Germinal center (tissue), 1 donor: ENCODE measurements around the gene DDR1.

Experiments used
- DNase-seq: peaks from one replicate; pipeline ENCODE4 v3.0.0; 2012; ENCODE audit warnings: mixed read lengths, low spot score

DDR1 gene

GRCh38 chr6:30881392-30882203 lies 2.7 kb upstream of the DDR1 start:
- no peak for DNase-seq

DNA sequence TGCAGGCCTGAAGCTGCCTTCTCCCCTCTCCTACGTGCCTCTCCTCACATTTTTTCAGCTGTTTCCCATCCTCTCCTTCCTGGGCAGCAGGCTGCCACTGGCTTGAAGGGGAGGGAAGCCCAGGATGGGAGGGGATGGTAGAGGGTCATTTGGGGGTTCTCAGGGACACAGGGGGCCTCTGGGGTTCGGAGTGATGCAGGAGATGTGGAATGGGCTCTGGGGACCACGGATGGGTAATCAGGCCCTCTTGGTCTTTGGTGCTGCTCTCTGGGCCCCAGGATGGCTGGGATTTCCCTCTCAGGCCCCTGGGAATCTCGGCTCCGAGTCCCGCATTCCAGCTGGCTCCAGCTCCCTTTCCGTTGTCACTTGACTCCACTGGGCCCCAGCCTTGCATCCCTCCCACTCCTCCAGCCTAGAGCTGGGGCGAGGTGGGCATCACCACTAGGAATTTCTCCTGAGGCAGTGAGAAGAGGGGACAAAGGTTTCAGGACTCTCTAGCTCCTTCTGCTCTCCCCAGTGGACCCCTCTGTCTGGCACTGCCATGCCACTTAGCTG lies 2.0 kb upstream of the DDR1 start:
- DNase-seq: peak; percentile 2

- DNase-seq: peak; percentile 80
Observed at GRCh38 chr6:30882759-30883684, 1.3 kb upstream of the DDR1 start.

DNA sequence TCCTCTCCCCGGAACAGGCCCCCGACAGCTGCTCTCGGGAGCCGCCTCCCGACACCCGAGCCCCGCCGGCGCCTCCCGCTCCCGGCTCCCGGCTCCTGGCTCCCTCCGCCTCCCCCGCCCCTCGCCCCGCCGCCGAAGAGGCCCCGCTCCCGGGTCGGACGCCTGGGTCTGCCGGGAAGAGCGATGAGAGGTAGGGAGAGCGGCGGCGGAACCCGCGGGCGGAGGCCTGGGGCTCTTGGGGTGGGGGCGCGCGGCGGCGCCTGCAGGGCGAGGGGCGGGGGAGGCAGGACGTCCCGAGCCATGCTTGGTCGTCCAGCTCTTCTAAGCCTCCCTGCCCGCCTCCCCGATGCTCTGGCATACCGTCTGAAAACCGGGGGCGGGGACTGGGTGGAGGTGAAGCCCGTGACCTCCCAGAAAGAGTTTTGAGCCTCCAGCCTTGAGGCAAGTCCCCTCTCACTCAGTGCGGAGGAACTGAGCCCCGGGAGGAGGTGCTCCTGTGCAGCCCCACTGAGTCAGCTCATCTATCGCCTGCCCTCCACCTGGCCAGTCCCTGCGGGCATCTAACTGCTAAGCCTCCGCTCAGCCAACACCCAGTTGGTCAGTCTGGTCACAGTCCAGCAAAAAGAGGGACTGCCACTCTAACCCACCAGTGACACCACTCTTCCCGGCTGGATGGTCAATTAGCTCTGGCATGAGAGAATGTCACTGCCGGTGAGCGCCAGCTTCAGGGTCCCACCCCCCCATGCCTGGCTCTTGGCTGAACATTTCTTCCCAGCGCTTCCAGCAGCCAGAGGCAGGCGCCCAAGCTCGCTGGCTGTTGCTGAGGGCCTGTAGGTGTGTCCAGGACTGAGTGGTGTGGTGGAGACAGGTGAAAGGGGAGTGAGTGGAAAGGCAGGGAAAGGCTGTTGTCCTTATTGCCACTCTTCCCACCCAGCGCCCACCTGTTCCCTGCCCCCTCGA lies 482 bp downstream of the DDR1 start:
- peak; percentile 68 for DNase-seq

DNA sequence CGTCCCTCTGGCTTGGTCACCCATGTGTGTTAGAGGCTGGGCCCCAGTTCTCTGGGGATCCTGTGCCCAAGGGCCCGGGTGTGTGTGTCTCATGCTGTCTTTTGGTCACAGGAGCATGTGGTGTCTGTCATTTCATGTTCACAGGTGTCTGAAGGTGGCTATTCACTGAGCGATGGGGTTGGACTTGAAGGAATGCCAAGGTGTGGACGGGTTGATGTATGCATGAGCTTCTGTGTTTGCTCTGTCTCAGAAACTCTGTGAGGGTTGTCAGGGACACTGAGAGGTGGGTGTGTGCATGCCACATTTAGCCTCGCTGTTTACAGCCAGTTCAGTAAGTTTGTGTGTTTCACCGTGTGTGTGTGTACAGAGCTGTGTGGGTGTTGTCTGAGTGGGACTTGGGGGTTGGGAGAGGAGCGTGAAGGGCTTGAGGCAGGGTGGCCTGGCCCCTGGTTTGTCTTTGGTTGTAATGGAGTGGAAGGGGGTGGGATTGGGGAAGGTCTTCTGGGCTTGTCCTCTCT lies 1.2 kb downstream of the DDR1 start:
- peak; percentile 12 for DNase-seq

GRCh38 chr6:30885999-30886896 lies 1.9 kb downstream of the DDR1 start:
- no peak for DNase-seq

DNA sequence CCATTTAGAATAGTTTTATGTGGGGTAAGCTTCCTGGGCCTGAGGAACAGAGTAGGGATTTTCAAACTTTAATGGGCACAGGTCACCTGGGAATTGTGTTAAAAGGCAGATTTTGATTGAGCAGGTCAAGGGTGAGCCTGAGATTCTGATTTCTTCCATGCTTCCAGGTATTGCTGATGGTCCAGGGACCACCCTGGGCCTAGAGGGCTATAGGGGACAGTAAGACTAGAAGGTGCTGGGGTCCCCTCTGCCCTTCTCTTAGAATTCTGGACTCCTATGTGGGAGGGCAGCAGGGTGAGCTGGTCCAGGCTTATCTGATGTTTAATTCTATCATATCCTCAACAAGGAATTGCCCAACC lies 2.6 kb downstream of the DDR1 start:
- DNase-seq: no peak

- DNase-seq: no peak
Observed at GRCh38 chr6:30887901-30888815, 3.8 kb downstream of the DDR1 start.

- no peak for DNase-seq
Observed at GRCh38 chr6:30888816-30889495, 4.6 kb downstream of the DDR1 start.

DNA sequence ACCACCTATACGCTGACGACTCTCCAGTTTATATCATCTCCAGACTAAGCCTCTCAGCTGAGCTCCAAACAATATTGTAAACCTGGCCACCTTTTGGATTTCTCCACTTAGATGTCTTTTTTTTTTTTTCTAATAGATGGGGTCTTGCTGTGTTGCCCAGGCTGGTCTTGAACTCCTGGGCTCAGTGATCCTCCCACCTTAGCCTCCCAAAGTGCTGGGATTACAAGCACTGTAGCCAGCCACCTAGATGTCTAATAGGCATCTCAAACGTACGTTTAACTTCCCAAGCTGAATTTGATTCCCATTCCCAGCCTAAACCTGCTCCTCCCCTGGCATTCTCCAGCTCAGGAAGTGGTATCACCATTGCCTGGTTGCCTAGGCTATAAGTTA lies 5.2 kb downstream of the DDR1 start:
- DNase-seq: no peak

DNA sequence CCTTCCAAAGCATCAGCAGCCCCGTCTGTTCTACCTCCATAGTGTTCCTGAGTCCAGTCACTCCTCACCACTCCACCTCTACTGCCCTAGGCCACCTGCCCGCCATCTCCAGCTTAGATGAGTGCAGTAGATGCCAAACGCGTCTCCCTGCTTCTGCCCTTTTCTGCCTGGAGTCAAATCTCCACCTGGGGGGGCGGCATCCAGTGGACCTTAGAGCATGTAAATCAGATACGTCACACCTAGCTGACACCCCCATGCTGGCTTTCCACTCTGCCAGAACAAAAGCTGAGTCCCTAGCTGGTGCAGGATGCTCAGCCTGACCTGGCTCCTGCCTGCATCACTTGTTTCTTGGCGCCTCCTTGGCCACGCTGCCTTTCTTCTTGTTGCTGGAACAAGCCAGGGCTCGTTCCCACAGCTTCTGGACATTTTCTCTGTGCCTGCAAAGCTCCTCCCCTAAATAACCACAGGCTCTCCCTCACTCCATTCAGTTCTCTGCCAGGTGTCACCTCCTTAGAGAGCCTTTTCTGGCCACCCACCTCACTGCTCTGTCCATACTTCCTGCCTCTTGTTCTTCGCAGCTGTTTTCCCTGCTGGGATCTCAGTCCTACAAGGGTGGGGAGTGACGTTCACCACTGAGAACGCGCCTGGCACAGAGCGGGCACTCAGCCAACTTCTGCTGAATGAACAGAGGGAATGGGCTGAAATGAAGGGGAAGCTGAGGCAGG lies 5.8 kb downstream of the DDR1 start:
- DNase-seq: no peak

DNA sequence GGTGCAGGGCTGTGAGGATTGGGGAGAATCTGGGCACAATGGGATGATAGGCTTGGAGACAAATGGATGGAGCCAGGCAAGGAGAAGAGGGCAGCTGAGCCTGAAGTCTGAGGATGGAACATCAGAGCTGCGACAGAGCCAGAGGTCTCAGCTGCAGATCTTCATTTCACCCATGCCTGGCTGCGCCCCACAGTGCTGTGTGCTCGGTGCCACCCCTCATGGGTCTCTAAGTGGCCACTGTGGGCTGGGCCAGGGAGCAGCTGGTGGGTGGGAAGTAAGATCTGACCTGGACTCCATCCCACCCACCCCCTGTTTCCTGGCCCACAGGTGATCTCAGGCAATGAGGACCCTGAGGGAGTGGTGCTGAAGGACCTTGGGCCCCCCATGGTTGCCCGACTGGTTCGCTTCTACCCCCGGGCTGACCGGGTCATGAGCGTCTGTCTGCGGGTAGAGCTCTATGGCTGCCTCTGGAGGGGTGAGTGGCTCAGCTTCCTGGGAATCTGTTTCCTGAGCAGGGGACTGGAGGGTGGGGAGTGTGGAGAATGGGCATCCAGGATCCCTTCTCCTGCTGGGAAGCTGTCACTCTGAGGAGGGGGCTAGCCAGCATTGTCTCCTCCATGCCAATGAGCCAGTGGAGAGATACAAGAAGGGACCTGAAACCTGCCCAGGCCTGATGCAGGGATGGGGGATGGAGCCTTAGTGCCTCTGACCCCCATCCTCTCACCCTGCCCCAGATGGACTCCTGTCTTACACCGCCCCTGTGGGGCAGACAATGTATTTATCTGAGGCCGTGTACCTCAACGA lies 6.5 kb downstream of the DDR1 start:
- DNase-seq: no peak

DNA sequence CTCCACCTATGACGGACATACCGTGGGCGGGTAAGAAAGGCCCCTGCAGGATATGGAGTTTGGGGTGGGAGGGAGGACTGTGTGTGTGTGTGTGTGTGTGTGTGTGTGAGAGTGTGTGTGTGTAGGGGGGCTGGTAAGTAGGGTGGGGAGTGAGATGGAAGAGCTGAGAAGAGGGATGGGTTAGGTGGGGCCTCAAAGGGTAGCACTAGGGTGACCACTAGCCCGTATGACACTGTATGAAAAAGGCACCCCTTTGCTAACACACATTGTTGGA lies 7.1 kb downstream of the DDR1 start:
- no peak for DNase-seq

DNA sequence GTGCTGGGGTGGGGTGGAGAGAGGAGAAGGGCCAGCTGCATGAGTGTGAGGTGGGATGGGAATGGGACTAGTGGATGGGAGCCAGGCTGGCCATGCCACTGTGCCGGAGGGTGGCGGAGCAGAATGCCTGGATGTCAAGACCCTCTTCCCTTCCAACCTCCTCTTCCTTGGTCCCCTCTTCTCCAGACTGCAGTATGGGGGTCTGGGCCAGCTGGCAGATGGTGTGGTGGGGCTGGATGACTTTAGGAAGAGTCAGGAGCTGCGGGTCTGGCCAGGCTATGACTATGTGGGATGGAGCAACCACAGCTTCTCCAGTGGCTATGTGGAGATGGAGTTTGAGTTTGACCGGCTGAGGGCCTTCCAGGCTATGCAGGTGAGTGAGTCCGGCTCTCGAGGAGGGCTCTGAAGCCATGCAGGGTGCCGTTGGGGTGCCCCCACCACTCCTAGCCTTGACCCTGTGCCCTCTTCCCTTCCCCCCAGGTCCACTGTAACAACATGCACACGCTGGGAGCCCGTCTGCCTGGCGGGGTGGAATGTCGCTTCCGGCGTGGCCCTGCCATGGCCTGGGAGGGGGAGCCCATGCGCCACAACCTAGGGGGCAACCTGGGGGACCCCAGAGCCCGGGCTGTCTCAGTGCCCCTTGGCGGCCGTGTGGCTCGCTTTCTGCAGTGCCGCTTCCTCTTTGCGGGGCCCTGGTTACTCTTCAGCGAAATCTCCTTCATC lies 7.7 kb downstream of the DDR1 start:
- DNase-seq: no peak

DNA sequence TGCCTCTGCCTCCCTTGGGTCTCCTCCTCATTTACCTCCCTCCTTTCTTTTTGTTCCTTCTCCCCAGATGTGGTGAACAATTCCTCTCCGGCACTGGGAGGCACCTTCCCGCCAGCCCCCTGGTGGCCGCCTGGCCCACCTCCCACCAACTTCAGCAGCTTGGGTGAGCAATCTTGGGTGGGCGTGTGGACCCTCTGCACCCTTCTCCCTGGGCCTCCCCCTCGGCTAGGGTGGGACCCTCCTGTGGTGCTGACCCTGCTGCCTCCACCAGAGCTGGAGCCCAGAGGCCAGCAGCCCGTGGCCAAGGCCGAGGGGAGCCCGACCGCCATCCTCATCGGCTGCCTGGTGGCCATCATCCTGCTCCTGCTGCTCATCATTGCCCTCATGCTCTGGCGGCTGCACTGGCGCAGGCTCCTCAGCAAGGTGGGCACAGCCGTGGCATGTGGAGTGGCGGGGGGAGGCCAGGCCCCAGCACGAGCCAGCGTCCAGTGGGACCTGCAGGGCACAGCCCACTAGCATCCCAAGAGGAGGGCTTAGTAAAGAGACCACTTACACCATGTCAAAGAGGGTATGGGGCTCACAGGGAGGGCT lies 8.8 kb downstream of the DDR1 start:
- DNase-seq: no peak

GRCh38 chr6:30893666-30894065 lies 9.3 kb downstream of the DDR1 start:
- no peak for DNase-seq
